ENCODE data around the gene TCIRG1.

DNA sequence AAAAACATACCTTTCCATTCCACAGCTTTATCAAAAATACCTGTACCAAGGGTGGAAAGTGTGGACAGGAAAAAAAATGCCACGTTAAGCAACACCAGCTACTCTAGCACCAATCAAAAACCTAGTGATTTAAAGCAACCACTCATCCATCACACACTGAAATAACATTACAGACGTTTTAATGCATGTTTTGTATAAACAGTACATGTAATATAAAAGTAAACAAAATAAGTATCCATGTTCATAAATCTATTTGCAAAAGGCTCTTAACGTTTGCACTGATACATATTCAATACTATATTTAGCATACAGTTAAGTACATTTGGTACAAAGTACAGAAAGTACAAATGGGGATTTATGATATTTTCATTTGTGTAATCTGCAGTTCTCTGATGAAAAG is 43.7 kb downstream of the TCIRG1 start:
- TF ChIP-seq, protein P1, sequence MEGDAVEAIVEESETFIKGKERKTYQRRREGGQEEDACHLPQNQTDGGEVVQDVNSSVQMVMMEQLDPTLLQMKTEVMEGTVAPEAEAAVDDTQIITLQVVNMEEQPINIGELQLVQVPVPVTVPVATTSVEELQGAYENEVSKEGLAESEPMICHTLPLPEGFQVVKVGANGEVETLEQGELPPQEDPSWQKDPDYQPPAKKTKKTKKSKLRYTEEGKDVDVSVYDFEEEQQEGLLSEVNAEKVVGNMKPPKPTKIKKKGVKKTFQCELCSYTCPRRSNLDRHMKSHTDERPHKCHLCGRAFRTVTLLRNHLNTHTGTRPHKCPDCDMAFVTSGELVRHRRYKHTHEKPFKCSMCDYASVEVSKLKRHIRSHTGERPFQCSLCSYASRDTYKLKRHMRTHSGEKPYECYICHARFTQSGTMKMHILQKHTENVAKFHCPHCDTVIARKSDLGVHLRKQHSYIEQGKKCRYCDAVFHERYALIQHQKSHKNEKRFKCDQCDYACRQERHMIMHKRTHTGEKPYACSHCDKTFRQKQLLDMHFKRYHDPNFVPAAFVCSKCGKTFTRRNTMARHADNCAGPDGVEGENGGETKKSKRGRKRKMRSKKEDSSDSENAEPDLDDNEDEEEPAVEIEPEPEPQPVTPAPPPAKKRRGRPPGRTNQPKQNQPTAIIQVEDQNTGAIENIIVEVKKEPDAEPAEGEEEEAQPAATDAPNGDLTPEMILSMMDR (IDR thresholded peaks at IDR 0.05) = no peak
- TF ChIP-seq POLR2AphosphoS5 (IDR thresholded peaks at IDR 0.05) (no peak), POLR2A (IDR thresholded peaks at IDR 0.05) (no peak)

Data from suprapubic skin (tissue), 4 donors.